AG04449 (cell line): Measurements from ENCODE around the gene EIF2S2.

Experiments used
- CTCF ChIA-PET: fragments of 350-600 bp; formaldehyde crosslinking; extraction: SDS; loops from one replicate; lab custom pipeline; 2021; ENCODE audit warnings: antibody characterized with exemption; lab: Yijun Ruan, JAX
- POLR2A ChIA-PET: fragments of 400-600, 350-600 bp; formaldehyde crosslinking; extraction: SDS; loops from one replicate; lab custom pipeline; 2020; ENCODE audit warnings: antibody characterized with exemption, inconsistent platforms; lab: Yijun Ruan, JAX
- DNase-seq: peaks from one replicate; pipeline ENCODE4 v3.0.0-alpha.2; 2010; ENCODE audit warnings: low read depth, low spot score
- H3K4me3 ChIP-seq: 2 replicates; pipeline ENCODE4 v1.5.1; 2011; ENCODE audit warnings: low read depth, mild to moderate bottlenecking, control low read depth, low read length
- CTCF ChIP-seq: IDR thresholded peaks from one replicate; pipeline ENCODE4 v1.5.1; 2011; ENCODE audit warnings: mild to moderate bottlenecking, moderate library complexity, low read length, control low read depth, inconsistent platforms; ENCODE audit not compliant: insufficient read depth; ENCODE audit errors: missing control alignments

The EIF2S2 gene

DNA sequence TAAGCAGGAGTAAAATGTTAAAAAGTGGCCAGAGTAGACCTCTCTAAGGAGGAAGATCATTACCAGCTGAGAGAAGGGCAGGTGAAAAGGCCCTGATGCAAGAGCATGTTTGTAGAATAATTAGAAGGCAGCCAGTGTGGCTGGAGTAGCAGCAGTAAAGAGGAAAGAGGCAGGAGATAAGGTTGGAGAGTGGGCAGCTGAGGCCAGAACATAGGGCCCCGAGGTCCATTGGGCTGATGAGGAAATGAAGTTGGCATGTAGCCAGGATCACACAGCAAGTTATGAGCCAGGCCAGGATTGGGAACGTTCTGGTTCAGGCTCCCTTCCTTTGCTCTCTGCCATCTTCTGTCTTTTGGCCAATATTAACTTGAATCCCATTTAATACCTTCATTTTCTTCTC, 66.7 kb downstream of the EIF2S2 start:
- H3K4me3 ChIP-seq = no peak overlapping the region
- ChIA-PET POLR2A (no interaction called here), CTCF (interaction anchor here (2.6 kb wide), 1 partner anchor 182 kb away, joined by 7 read pairs; no protein-coding TSS in a partner anchor)
- DNase-seq = no peak
- no peak for TF ChIP-seq CTCF

DNA sequence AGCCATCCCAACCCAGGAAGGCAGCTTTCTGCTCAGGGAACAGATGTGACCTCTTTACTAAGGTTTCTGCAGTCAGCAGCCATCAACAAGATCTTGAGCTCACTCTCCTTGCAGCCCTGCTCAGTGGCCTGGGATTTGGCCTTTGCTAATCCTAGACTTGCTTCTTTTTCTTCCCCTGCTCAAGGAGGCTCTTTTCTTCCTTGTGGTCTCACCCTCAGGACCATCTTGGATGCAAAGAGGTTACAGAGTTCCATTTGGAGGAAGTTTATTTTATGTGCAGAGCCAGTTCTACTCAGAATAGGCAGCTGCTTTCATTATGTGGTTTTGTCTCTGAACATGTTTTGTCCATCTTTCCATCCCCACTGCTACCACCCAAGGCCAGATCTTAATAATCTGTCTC, 69.0 kb downstream of the EIF2S2 start:
- TF ChIP-seq CTCF = no peak
- no peak overlapping the region for H3K4me3 ChIP-seq
- ChIA-PET CTCF (interaction anchor here (0.9 kb wide), 1 partner anchor 26 kb away, joined by 3 read pairs; no protein-coding TSS in a partner anchor), POLR2A (no interaction called here)
- DNase-seq = no peak

DNA sequence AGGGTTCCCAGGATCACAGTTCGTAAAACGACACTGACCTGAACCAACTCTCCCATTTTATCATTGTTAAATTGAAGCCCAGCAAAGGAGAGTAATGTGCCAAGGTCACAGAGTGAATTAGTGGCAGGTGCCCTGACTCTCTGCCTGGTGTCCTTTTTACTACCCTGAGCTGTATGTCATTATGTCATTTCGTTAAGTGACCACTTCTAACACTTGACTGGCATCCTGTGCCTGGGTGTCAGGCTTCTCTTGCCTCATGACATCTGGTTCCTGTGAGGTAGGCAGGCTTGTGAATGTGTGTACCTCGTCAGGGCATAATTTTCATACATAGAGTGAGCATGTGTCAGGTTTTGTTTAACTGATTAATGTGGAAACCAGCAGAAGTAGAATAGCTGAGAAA, 69.8 kb downstream of the EIF2S2 start:
- no peak overlapping the region for H3K4me3 ChIP-seq
- POLR2A ChIA-PET = interaction anchor here (0.7 kb wide), 1 partner anchor 45 kb away, joined by 3 read pairs; no protein-coding TSS in a partner anchor
- no peak for DNase-seq
- TF ChIP-seq CTCF = no peak
- CTCF ChIA-PET = interaction anchor here (0.9 kb wide), 1 partner anchor 27 kb away, joined by 3 read pairs; no protein-coding TSS in a partner anchor

GRCh38 chr20:34041226-34041625, 70.8 kb downstream of the EIF2S2 start:
- ChIA-PET CTCF (interaction anchor here (1.3 kb wide), 1 partner anchor 8 kb away, joined by 4 read pairs; no protein-coding TSS in a partner anchor), POLR2A (no interaction called here)
- no peak for DNase-seq
- no peak for TF ChIP-seq CTCF
- H3K4me3 ChIP-seq = no peak overlapping the region

DNA sequence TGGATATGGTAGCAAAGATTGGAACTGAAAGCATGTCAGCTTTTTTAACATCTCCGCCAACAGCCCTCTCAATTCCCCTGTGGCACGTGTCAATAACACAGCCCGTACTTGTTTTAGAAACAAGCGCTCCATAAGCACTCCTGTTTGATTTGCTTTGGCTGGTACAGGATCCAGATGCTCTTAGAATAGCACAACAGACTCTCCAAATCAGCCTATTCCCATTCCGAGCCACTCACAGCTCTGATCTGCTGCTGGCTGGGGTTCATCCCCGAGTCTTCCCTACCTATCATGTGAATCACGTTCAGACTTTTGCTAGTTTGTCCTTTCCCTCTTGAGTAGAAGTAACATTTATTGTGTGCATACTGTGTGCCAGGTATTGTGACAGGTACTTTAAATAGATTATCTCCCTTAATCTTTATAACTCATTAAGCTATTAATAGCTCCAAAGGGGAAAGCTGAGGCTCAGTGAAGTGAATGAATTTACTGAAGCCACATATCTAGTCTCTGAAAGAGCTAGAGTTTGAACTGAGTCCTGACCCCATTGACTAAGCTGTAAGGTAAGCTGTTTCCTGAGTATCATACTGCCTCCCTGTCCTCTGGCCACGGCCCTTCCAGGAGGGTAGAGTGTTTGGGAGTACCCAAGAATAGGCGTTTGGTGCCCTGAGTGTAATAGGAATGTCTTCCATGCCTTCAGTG, 71.6 kb downstream of the EIF2S2 start:
- POLR2A ChIA-PET = no interaction called here
- CTCF ChIA-PET = interaction anchor here (1.3 kb wide), 1 partner anchor 9 kb away, joined by 4 read pairs; no protein-coding TSS in a partner anchor
- no peak for DNase-seq
- no peak overlapping the region for H3K4me3 ChIP-seq
- TF ChIP-seq CTCF = no peak
